C4-2B (cell line): ENCODE data around the gene GPR152.

Experiments used
- H3K27ac ChIP-seq: fragments of 450-650 bp; 2 replicates; pipeline ENCODE4 v1.5.1; 2017
- CTCF ChIP-seq: fragments of 450-650 bp; conservative IDR thresholded peaks from 2 replicates; pipeline ENCODE4 v1.5.1; 2017; ENCODE audit warnings: mild to moderate bottlenecking
- ZFX ChIP-seq: fragments of 450-650 bp; IDR thresholded peaks from 2 replicates; pipeline ENCODE4 v1.6.1; 2017

The GPR152 gene

GRCh38 chr11:67433536-67434394, 18.8 kb downstream of the GPR152 start:
- TF ChIP-seq CTCF (no peak), ZFX (no peak)
- H3K27ac ChIP-seq, result no peak overlapping the region

GRCh38 chr11:67432655-67433349, 19.7 kb downstream of the GPR152 start:
- TF ChIP-seq ZFX (no peak), CTCF (no peak)
- H3K27ac ChIP-seq, result no peak overlapping the region

GRCh38 chr11:67431346-67432249, 20.9 kb downstream of the GPR152 start:
- H3K27ac ChIP-seq, result no peak overlapping the region
- TF ChIP-seq ZFX (no peak), CTCF (no peak)

GRCh38 chr11:67429722-67430121, 22.8 kb downstream of the GPR152 start:
- peak overlapping the region; percentile 86 for H3K27ac ChIP-seq
- TF ChIP-seq ZFX (no peak), CTCF (no peak)

GRCh38 chr11:67429038-67429668, 23.4 kb downstream of the GPR152 start:
- no peak for TF ChIP-seq ZFX
- TF ChIP-seq CTCF, result no peak
- H3K27ac ChIP-seq, result peak overlapping the region; percentile 86

- TF ChIP-seq CTCF, result no peak
- TF ChIP-seq ZFX, result peak; percentile 87; the same call in 1 of the 2 replicates
- H3K27ac ChIP-seq, result peak within 1 kb of the TSS; percentile 86
Observed at GRCh38 chr11:67428052-67429001, 24.2 kb downstream of the GPR152 start, which contains the start of gene RPS6KB2. TSS of gene RPS6KB2 (plus strand) at chr11:67428494. CDS start at chr11:67428546, 52 bp downstream.

GRCh38 chr11:67427364-67427859, 25.1 kb downstream of the GPR152 start:
- peak overlapping the region; percentile 86 for H3K27ac ChIP-seq
